K562 (cell line): Measurements from ENCODE around the gene PSRC1. TPM values are rescaled to one million over a fixed set of nuclear protein-coding genes. Genes with fewer than 3 reads are reported as not detected.

Source experiments
- ATF6 ChIP-seq: sonication (generic); formaldehyde crosslinking; IDR thresholded peaks from 2 replicates; pipeline ENCODE4 v1.4.0; 2020; ENCODE audit warnings: mild to moderate bottlenecking, missing genetic modification reagents
- BRF2 ChIP-seq: IDR thresholded peaks from 3 replicates; pipeline ENCODE4 v1.6.1; 2011; ENCODE audit warnings: borderline replicate concordance, mild to moderate bottlenecking; ENCODE audit not compliant: insufficient read length, insufficient read depth
- DIDO1 ChIP-seq: fragments of 450-650 bp; IDR thresholded peaks from 2 replicates; pipeline ENCODE4 v1.6.1; 2016; ENCODE audit warnings: low read depth, missing biosample characterization, missing genetic modification characterization
- E2F4 ChIP-seq: sonication (generic); formaldehyde crosslinking; IDR thresholded peaks from 2 replicates; pipeline ENCODE4 v1.8.0; 2022; ENCODE audit warnings: mild to moderate bottlenecking, low read depth, missing genetic modification reagents
- ELF2 ChIP-seq: fragments of 250-450 bp; sonication (Bioruptor Pico); IDR thresholded peaks from 2 replicates; pipeline ENCODE4 v1.5.0; 2021; ENCODE audit warnings: mild to moderate bottlenecking
- HEY1 ChIP-seq: fragments of 250-450 bp; sonication (Bioruptor Pico); IDR thresholded peaks from 2 replicates; pipeline ENCODE4 v1.5.0; 2020; ENCODE audit warnings: mild to moderate bottlenecking, moderate library complexity, borderline replicate concordance
- HNRNPLL ChIP-seq: fragments of 200-400 bp; formaldehyde crosslinking; IDR thresholded peaks from 2 replicates; pipeline ENCODE4 v1.6.1; 2017; ENCODE audit warnings: low read length, low read depth, mild to moderate bottlenecking; ENCODE audit not compliant: poor library complexity, severe bottlenecking
- MEF2A ChIP-seq: IDR thresholded peaks from 2 replicates; pipeline ENCODE4 v1.6.1; 2011; ENCODE audit warnings: low read depth, mild to moderate bottlenecking, low read length, moderate library complexity; ENCODE audit not compliant: control insufficient read depth
- SAFB2 ChIP-seq: fragments of 200-400 bp; formaldehyde crosslinking; IDR thresholded peaks from 2 replicates; pipeline ENCODE4 v1.6.1; 2018; ENCODE audit warnings: borderline replicate concordance, low read length, low read depth, moderate library complexity; ENCODE audit not compliant: severe bottlenecking
- TFE3 ChIP-seq: fragments of 450-650 bp; formaldehyde crosslinking; IDR thresholded peaks from 2 replicates; pipeline ENCODE4 v1.4.0; 2020; ENCODE audit warnings: mild to moderate bottlenecking, mixed read lengths
- TOE1 ChIP-seq, 2 experiments: fragments of 450-650 bp in 1 of 2; sonication (generic) in 1 of 2; formaldehyde crosslinking in 1 of 2; IDR thresholded peaks; 2 replicates each; pipeline versions ENCODE4 v1.7.1 to v1.8.0; 2016 to 2022; ENCODE audit warnings: borderline replicate concordance in 2 of 2, mild to moderate bottlenecking in 2 of 2, antibody characterized with exemption in 1 of 2, inconsistent platforms in 1 of 2, low read depth in 1 of 2, missing genetic modification reagents in 1 of 2, moderate library complexity in 1 of 2
- ZBTB11 ChIP-seq, 3 experiments: fragments of 200-800 bp in 1 of 3; fragments of 250-450 bp in 1 of 3; fragments of 450-650 bp in 1 of 3; sonication (Bioruptor Pico) in 1 of 3; sonication (Bioruptor generic) in 1 of 3; formaldehyde crosslinking in 1 of 3; IDR thresholded peaks; 2 replicates each; pipeline versions ENCODE4 v1.6.1 to v1.8.0; 2016 to 2022; ENCODE audit warnings: mild to moderate bottlenecking in 2 of 3, missing genetic modification characterization in 2 of 3, missing compliant biosample characterization in 1 of 3, moderate library complexity in 1 of 3
- ZNF184 ChIP-seq: sonication (generic); formaldehyde crosslinking; IDR thresholded peaks from 2 replicates; pipeline ENCODE4 v1.5.0; 2020; ENCODE audit warnings: missing genetic modification reagents
- ZNF764 ChIP-seq: fragments of 250-450 bp; sonication (Bioruptor Pico); IDR thresholded peaks from 2 replicates; pipeline ENCODE4 v1.4.0; 2020; ENCODE audit warnings: low read depth, mild to moderate bottlenecking, moderate library complexity
- ZSCAN32 ChIP-seq: fragments of 450-650 bp; formaldehyde crosslinking; IDR thresholded peaks from 2 replicates; pipeline ENCODE4 v1.4.0; 2020; ENCODE audit warnings: mild to moderate bottlenecking, moderate library complexity
- polyA plus RNA-seq, 8 experiments: library from polyadenylated mRNA; depleted of rRNA in 4 of 8; stranded (reverse) in 5 of 8; unstranded in 3 of 8; fragments of >200 nt; fragmentation: Nextera tagmentation in 2 of 8; fragmentation: Illumina TruSeq in 1 of 8; extraction: Ambion mirVana in 2 of 8; extraction: Trizol in 1 of 8; gene quantifications; 2 replicates each; pipeline versions ENCODE4 v1.2.1 to v1.2.3, GENCODE V29; 2011 to 2014; ENCODE audit warnings: inconsistent platforms in 1 of 8, missing spikeins in 1 of 8
- total RNA-seq, 7 experiments: library from RNA; depleted of rRNA in 6 of 7; stranded (reverse); fragments of >200 nt in 6 of 7; fragmentation: Illumina TruSeq in 2 of 7; extraction: Trizol in 2 of 7; gene quantifications; 2 replicates each; pipeline versions ENCODE4 v1.2.1 to v1.2.3, GENCODE V29; 2011 to 2021; ENCODE audit warnings: low replicate concordance in 1 of 7

The PSRC1 gene
- total and polyA plus RNA-seq, 9 of the 15 experiments (the other 6 are each of a cell fraction or from before 2014, with no cell fraction given), result 6.5 to 65.2 (median 39.3) TPM

- TF ChIP-seq ZBTB11 (CRISPR knock-in tag; IDR thresholded peaks at IDR 0.05) (no peak), ZSCAN32 (no peak), ATF6 (CRISPR knock-in tag) (no peak), TFE3 (CRISPR knock-in tag) (no peak), HEY1 (no peak), ELF2 (CRISPR knock-in tag) (no peak), ZNF184 (no peak), SAFB2 (no peak), E2F4 (CRISPR knock-in tag) (peak; percentile 88), TOE1 (IDR thresholded peaks at IDR 0.05; ENCODE audit: borderline replicate concordance) (peak; percentile 37; the same call in 1 of the 2 replicates), TOE1 (CRISPR knock-in tag; IDR thresholded peaks at IDR 0.05; ENCODE audit: borderline replicate concordance, low read depth) (peak; percentile 93), BRF2 (no peak), MEF2A (no peak), ZNF764 (CRISPR knock-in tag) (no peak), DIDO1 (tag) (no peak), HNRNPLL (no peak)
Observed at GRCh38 chr1:109263597-109264378, 19.2 kb downstream of the PSRC1 start (continued).
